HS-27A (cell line): ENCODE results near the gene NDST3.
A peak's percentile ranks its signal among the peaks of the same experiment; 100 is the strongest.
"Not testable (repeated sequence)": the region's sequence is repeated elsewhere in the genome, so short reads cannot be mapped to it uniquely, and the experiment has no call there.

Experiments used
- DNase-seq: peaks from one replicate; pipeline ENCODE4 v3.0.0-alpha.2; 2012; ENCODE audit warnings: low read depth, missing footprints

Gene NDST3

DNA sequence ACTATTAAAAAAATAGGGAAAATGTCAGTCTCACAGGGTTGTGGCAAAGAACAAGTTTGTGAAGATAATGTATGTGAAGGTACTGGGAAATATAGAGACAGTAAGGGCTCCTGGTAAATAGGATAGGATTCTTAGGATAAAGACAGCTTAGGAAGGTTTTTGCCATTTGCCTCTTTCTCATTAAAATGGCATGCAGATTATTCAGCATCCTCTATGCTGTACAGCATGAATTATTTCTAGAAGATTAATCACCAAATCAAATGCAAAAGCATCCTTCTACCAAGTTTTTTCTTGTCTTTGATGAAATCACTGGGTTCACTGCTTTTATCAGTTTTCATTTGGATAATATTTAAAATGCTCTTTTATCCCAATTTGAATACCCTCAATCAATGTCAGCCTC, 142.8 kb downstream of the NDST3 start:
- DNase-seq, result no peak

DNA sequence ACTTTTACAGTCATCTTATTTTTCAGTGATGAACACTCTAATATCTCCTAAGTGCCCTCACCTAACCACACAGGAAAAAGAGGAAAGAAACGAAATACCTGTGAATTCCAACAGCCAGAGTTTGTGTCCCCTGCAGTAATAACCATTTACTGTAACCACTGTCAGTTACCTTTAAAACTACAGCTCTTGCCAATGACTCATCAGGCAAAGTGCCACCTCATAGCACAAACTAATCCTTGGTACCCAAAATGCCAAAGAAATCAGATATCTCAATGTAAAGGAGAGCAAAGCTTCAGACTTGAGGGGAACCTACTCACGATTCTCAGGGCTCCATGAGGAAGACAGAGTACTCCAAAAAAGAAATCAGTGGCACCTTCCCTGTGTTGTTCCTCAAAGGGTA, 146.5 kb downstream of the NDST3 start:
- no peak for DNase-seq

DNA sequence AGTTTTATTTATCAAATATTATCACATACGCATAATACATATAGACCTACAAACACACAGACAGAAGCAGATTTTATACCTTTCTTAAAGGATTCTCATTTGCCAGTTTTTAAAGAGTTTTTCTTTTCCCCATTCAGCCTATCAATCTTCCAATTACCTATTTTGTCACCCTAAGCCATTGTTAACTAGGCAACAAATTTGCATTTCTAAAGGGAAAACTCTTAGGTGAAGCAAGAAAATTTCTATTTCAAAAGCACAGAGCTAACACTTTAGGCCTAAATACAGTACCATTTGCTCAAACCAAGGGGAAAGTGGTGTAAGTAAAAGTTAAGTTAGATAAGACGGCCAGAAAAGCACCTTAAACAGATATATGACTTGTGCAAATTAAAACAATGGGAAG, 156.6 kb downstream of the NDST3 start:
- DNase-seq, result no peak

DNA sequence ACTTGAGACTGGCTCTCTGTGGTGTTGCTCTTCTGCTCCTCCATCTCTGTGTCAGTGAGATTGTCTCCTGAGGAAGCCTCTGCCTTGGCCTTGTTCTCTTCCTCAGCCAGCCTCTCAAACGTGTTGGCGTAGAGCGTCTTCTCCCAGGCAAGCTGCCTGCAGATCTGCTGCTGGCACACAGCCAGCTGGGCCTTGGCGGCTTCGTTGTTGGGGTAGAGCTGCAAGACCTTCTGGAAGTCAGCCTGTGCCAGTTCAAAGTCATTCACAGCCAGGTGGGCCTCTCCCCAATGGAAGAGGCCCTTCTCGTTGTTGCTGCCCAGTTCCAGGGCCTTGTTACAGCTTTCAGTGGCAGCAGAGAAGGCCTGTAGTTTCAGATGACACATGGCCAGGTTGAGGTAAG, 159.1 kb downstream of the NDST3 start:
- no peak for DNase-seq

DNA sequence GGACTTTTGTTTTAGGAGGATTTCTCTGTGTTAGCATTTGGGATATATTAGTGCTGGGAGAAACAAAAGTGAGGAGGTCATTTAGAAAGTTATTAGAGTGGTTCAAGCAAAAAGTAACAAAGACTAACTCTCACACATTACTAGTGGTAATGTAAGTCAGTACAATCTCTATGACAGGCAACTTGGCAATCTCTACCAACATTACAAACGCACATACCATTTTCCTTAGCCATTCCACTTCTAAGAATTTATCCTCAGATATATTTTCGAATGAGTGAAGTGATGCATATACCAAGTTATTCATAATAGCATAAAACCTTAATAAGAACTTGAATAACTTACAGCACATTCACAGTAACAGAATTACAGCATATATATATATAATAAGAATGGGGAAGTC, 172.3 kb downstream of the NDST3 start:
- DNase-seq, result no peak

DNA sequence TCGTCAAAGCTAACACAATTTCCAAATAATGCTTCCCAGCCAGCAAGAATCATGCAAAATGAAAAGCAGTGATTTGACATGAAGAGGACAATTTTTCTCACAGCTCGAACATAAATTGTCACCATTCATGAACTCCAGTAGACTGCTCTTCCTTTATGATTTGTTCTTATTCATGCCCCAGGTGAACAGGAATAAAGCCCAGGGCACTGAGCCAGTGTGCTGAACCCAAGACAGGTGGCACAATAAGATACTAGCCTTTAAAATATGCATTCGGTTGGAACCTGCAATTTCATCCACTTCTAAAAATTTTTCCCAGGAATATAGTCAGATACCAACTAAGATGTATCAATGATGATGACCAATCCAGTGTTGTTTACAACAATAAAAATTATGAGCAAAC, 178.8 kb downstream of the NDST3 start:
- no peak for DNase-seq

DNA sequence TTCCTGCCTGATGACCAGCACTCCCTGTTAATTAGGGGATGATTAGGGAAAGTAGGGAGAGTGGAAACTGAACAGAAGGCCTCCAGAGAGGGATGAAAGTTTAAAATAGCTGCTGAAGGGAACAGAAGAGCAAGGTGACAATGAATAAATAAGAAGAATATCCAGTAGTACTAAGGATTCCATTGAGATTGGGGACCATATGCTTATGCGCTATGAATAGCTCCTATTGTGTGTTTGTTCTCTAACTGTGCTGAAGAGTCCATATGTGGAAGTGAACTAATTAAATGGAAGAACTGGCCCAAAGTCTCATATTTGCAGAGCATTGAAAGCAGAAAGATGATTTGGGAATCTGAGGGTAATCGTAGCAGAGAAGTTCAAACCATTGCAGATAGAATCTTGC, 181.5 kb downstream of the NDST3 start:
- DNase-seq, result no peak

DNA sequence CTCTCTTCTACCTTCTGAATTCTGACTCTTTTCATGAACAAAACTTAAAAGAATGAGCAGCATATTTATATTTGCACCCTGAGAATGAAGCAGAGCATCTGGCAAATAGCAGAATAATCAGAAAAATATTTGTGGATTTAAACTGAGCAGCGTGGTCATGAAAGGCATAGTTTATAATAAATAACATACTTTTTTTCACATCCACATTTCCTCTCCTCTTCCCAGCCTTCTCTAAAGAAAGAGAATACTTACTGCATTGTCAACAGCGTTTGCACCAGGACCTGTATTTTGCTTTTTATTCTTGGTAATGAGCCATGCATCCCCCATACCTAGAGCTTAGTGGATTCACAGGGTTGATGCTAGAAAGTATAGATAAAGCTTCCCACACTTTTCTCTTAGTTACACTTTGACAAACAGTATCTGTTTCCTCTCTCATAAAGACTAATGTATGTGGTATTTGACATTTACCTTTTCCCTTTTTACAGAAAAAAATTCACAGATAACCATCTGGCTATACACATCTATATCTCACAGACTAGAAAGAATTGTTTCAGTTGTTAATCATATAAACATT, 187.0 kb downstream of the NDST3 start:
- DNase-seq, result no peak

DNA sequence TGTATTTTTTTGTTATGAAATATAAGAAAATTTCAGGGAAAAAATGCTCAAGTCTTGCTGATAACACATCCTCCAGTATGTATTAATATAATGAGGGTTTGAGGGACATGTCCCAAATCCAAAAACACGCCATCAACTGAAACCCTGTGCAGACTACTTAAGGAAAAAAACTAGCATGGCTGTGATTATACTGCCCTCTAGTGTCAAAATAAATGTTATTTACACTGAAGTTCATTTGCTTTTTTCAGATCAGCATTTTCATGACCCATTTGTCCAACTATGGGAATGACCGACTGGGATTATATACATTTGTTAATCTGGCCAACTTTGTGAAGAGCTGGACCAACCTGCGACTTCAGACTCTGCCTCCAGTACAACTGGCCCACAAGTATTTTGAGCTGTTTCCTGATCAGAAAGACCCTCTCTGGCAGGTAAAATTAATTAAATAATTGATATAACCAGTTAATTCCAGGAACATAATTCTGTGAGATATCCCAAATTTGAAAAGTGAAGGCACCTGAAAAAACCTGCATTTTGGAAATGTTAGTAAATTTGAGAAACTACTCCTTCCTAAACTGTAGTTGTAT, 190.1 kb downstream of the NDST3 start:
- DNase-seq, result peak; percentile 17

DNA sequence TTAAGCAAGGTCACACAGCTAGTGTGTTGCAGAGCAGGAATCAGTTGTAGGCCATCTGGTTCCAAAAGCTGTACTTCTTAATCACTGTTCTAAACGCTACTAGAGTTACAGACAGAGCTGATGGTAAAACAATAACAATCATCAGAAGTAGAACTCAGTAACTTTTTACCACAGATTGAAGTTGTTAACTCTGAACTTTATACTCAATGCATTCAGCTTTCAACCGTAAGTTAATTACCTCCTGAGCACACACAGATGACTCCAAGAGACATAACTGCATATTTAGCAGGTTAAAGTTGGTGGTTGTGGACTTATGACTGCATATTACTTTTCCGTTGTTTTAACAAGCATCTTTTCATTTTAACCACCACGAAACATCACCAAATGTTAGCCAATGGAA, 191.2 kb downstream of the NDST3 start:
- DNase-seq, result no peak

DNA sequence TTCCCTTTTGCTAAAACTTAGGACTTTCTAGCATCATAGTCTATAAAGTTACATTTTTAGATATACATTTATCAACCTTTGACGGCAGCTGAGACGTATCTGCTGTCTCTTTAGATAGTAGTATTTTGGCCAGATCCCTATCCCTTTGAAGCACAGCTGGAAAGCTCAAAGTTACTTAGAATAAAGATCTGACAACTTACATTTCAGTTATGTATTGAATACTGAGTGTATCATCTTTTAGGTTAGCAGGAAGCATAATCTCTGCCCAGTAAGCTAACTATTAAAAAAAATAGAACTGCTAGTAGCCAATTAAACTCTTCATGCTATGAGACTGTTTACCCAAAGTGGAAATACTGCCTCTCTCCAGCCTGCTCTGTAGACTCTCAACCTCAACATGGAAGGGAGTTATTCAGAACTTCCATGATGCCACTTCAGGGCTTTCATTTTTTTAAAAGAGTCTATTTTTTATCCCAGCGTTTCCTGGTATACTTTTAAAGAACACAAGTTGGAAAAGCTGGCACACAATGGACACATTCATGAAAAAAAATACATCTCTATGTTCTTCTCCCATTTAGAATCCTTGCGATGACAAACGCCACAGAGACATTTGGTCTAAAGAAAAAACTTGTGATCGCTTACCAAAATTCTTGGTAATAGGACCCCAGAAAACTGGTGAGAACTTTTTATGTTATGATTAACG, 192.2 kb downstream of the NDST3 start:
- no peak for DNase-seq

DNA sequence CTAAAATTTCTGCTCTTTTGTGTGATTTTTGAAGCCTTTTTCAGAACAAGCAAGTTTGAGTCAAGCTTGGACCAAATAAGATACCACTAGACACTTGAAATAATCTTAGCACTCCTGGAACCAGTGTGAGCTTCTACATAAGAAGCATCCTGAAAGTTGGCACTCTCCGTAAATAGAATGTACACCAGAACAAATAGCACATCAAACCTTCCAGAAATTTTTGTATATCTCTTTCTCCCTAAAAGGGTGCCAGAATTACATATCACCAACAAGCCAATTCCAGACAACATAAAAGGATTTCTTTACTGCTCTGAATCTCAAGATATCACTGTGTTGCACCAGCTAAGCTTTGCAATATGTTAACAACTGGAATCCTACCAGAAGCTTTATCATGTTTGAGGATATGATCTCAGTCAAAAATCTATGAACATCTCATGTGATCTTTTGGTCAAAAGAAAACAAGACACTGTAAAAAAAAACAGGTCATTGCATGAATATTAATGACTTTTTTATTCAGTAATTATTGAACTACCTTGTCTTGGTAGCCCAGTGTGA, 201.4 kb downstream of the NDST3 start:
- no peak for DNase-seq

DNA sequence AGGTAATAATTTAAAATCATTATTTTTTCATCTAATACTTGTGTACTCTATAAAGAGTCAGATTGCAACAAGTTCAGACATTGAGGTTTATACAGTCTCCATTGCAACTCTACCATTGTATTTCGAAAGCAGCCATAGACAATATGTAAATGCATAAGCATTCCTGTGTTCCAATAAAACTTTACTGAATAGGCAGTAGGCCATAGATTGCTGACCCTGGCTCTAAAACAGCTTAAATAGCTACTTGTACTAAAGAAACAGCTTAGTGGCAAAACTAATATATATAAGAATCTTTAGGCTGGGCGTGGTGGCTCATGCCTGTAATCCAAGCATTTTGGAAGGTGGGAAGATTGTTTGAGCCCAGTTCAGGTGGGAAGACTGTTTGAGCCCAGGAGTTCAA, 203.2 kb downstream of the NDST3 start:
- DNase-seq, result no peak

DNA sequence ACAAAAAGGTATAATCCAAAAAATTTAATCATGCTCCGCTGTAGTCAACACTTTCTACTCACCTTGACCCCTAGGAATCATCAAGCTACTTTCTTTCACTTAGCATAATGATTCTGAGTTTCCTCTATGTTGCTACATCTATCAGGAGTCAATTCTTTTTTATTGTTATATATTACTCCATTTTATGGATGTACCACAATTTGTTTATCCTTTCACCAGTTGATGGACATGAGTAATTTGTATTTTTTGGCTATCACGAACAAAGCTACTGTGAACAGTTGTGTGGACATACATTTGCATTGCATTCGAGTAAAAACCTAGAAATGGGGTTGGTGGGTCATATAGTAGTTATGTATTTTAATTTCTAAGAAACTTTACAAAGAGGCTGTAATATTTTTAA, 215.6 kb downstream of the NDST3 start:
- DNase-seq, result no peak

DNA sequence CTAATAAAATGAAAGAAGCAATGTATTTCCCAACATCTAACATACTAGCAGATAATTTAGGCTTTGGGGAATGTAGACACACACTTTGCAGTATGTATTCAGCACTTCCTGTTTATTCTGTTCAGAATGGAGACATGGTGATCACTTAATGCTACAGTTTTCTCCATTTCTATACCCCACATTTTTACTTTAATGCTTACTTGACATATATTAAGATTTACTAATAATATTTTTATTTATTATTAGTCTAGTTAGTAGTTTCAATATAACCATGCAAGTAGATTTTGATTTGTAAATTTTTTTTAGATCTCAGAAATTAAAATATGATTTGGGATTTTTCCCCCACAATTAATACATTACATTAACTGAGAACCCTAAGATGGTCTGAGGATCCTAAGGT, 220.1 kb downstream of the NDST3 start:
- DNase-seq, result no peak

DNA sequence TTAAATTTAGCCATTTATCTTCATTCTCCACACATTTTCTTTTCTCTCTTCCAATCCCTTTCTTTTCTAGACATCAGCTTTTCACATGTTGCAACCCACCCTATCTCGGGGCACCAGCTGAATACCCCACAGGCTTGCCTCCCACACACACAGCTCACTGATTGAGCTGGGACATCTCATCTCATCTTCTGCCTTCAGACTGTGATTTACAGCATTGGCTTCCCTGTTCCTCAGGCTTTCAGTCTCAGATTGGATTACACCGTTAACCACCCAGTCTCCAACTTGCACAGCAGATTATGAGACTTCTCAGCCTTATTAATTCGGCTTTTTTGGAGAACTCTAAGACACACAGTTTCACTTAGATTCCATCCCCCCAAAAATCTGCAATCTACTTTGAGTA, 224.8 kb downstream of the NDST3 start:
- no peak for DNase-seq

DNA sequence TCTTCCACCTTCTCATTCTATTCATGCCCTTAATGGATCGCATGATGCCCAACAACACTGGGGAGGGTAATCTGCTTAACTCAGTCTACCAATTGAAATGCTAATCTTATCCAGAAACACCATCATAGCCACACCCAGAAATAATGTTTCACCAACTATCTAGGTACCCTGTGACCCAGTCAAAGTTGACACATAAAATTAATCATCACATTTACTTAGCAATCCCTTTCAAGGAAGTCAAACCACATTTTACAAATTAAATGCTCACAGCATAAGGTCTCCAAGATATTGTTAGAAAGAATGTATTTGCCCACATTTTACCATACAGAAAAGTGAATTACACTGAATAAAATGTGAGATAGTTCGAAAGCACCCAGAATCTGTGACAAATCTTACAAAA, 226.0 kb downstream of the NDST3 start:
- DNase-seq, result no peak

DNA sequence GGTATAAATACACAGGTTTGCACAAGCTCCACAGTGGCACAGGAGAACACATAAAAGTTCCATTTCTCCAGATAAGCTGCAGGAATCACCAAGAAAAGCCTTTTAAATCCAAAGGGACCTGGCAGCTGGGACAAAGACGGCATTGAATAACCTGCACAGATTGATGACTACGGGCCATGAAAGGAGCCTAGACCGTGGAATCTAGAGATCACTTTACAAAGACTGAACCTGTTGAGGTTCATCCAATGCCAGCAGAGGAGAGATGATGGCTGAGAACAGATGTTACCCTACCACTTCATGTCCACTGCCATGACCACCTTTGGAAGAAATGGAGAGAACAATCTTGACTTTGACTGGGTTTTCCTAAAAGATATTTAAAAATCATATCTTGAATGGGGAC, 229.8 kb downstream of the NDST3 start:
- no peak for DNase-seq

DNA sequence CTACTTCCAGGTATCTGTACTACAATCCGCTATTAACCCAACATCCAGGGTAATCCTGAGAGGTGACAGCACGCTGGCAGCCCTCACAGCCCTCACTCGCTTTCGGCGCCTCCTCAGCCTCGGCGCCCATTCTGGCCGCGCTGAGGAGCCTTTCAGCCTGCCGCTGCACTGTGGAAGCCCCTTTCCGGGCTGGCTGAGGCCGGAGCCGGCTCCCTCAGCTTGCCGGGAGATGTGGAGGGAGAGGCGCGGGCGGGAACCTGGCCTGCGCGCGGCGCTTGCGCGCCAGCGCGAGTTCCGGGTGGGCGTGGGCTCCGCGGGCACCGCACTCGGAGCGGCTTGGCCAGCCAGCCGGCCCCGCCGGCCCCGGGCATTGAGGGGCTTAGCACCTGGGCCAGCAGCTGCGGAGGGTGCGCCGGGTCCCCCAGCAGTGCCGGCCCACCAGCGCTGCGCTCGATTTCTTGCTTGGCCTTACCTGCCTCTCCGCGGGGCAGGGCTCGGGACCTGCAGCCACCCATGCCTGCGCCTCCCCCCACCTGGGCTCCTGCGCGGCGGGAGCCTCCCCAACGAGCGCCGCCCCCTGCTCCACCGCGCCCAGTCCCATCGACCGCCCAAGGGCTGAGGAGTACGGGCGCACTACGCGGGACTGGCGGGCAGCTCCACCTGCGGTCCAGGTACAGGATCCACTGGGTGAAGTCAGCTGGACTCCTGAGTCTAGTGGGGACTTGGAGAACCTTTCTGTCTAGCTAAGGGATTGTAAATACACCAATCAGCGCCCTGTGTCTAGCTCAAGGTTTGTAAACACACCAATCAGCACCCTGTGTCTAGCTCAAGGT, 231.2 kb downstream of the NDST3 start:
- DNase-seq, result no peak

DNA sequence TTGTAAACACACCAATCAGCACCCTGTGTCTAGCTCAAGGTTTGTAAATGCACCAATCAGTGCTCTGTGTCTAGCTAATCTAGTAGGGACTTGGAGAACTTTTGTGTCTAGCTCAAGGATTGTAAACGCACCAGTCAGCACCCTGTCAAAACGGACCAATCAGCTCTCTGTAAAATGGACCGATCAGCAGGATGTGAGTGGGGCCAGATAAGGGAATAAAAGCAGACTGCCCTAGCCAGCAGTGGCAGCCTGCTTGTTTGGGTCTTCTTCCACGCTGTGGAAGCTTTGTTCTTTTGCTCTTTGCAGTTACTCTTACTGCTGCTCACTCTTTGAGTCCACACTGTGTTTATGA, 231.8 kb downstream of the NDST3 start:
- DNase-seq, result not testable (repeated sequence)

DNA sequence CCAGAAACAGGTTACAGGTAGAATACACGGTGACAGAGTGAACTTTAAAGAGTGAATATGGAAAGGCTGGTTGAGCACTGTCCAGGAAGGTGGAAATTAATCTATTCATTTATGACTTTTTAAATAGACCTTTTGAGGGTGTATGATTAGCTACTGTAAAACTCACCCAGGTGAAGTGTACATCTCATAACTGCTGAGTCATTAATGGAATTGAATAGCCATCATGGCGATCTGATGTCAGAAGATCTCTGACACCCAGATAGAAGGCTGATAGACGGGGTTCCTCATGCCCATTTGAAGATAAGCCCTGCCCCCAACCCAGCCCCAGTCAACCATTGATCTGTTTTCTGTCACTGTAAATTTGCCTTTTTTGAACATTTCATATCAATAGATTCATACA, 234.5 kb downstream of the NDST3 start:
- DNase-seq, result no peak

DNA sequence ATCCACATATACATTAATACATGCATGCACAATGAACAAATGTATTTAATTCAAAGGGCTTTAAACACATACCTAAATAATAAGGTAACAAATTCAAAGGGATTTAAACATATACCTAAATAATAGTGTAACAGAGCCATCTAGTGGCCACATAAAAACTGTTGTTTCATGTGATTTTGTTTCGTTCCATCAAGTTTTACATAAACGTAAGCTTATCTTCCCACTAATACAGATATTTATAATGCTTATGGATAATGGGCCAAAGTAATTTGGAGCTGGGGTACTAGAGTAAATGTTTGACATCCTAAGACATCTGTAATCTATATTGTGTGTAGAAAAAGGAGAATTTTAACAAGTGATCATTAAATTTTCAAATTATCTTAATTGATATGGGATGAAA, 236.2 kb downstream of the NDST3 start:
- DNase-seq, result no peak

DNA sequence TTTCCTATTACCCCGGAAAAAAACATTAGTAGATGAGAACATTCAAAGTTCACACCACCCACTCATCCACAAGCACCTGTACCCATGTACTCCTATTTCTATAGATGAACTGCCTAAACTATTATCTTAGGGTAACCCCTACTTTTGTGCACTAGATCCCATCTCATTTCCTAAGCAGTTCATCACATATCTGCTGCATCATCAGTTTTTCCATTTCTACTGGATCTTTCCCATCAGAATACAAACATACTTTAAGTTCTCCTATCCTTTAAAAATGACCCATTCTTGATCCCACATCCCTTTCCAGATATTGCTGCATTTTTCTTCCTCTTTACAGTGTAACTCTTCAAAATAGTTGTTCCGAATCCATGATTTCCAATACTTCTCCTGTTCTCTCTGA, 237.5 kb downstream of the NDST3 start:
- DNase-seq, result no peak
